ENCODE data around the gene AIFM3.

AIFM3 gene

GRCh38 chr22:20995329-20996030 is 28.4 kb downstream of the AIFM3 start:
- H3K4me1 ChIP-seq (ENCODE audit: control insufficient read depth, low read length) = peaks cover 8% of the 10 kb centered on the region
- H3K9me3 ChIP-seq (ENCODE audit: control insufficient read depth, insufficient read depth, low read length) = no peaks in the 10 kb centered on the region
- peaks cover 12% of the 10 kb centered on the region for H3K79me2 ChIP-seq (ENCODE audit: control insufficient read depth, low read length)
- H3K27ac ChIP-seq (ENCODE audit: low read depth, low read length) = no peak overlapping the region
- no peaks in the 10 kb centered on the region for H3K9me2 ChIP-seq (replicated peaks; ENCODE audit: control insufficient read depth, low read length)
- TF ChIP-seq EZH2phosphoT487 (IDR thresholded peaks at IDR 0.05; ENCODE audit: borderline replicate concordance, low read length) (no peak), CTCF (IDR thresholded peaks at IDR 0.05; ENCODE audit: low read depth, low read length, poor library complexity, severe bottlenecking) (no peak)
- peaks cover 65% of the 10 kb centered on the region for H3K36me3 ChIP-seq (ENCODE audit: control insufficient read depth, low read length)
- H3K4me3 ChIP-seq (ENCODE audit: low read length) = no peak overlapping the region
- H3K4me2 ChIP-seq (ENCODE audit: low read length) = no peak overlapping the region
- no peaks in the 10 kb centered on the region for H4K20me1 ChIP-seq (ENCODE audit: control insufficient read depth, insufficient read depth, low read depth, low read length)
- no peaks in the 10 kb centered on the region for H3K27me3 ChIP-seq (ENCODE audit: control insufficient read depth, low read length)
- peaks cover 3% of the 10 kb centered on the region for H3F3A ChIP-seq (ENCODE audit: control insufficient read depth, insufficient read depth)

DNA sequence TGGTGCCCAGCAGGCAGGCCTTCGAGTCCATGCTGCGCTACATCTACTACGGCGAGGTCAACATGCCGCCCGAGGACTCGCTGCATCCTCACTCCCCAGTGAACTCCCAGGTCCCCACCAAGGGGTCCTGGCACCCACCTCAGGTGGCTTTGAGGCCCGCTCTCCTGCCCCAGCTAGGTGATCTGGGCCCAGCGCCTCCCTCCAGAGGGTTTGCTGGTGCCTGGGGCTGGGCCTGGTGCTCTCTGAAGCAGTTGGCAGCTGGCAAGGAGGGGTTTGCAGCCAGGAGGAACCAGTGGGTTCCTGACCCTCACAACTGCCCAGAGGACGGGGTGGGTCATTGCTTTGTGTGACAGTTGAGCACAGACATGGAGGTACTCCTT is 29.0 kb downstream of the AIFM3 start:
- Histone ChIP-seq H3K27me3 (ENCODE audit: control insufficient read depth, low read length) (no peaks in the 10 kb centered on the region), H3K4me3 (ENCODE audit: low read length) (no peak overlapping the region), H3K79me2 (ENCODE audit: control insufficient read depth, low read length) (peaks cover 17% of the 10 kb centered on the region), H4K20me1 (ENCODE audit: control insufficient read depth, insufficient read depth, low read depth, low read length) (no peaks in the 10 kb centered on the region), H3K4me1 (ENCODE audit: control insufficient read depth, low read length) (peaks cover 10% of the 10 kb centered on the region), H3K9me2 (replicated peaks; ENCODE audit: control insufficient read depth, low read length) (no peaks in the 10 kb centered on the region), H3K9me3 (ENCODE audit: control insufficient read depth, insufficient read depth, low read length) (no peaks in the 10 kb centered on the region), H3K4me2 (ENCODE audit: low read length) (no peak overlapping the region), H3K36me3 (ENCODE audit: control insufficient read depth, low read length) (peaks cover 66% of the 10 kb centered on the region), H3F3A (ENCODE audit: control insufficient read depth, insufficient read depth) (peaks cover 3% of the 10 kb centered on the region), H3K27ac (ENCODE audit: low read depth, low read length) (no peak overlapping the region)
- TF ChIP-seq EZH2phosphoT487 (IDR thresholded peaks at IDR 0.05; ENCODE audit: borderline replicate concordance, low read length) (no peak), CTCF (IDR thresholded peaks at IDR 0.05; ENCODE audit: low read depth, low read length, poor library complexity, severe bottlenecking) (no peak)

GRCh38 chr22:20996598-20997535 is 29.8 kb downstream of the AIFM3 start:
- no peaks in the 10 kb centered on the region for H3K27me3 ChIP-seq (ENCODE audit: control insufficient read depth, low read length)
- H4K20me1 ChIP-seq (ENCODE audit: control insufficient read depth, insufficient read depth, low read depth, low read length) = no peaks in the 10 kb centered on the region
- H3K9me3 ChIP-seq (ENCODE audit: control insufficient read depth, insufficient read depth, low read length) = no peaks in the 10 kb centered on the region
- peaks cover 3% of the 10 kb centered on the region for H3F3A ChIP-seq (ENCODE audit: control insufficient read depth, insufficient read depth)
- TF ChIP-seq CTCF (IDR thresholded peaks at IDR 0.05; ENCODE audit: low read depth, low read length, poor library complexity, severe bottlenecking) (no peak), EZH2phosphoT487 (IDR thresholded peaks at IDR 0.05; ENCODE audit: borderline replicate concordance, low read length) (no peak)
- H3K36me3 ChIP-seq (ENCODE audit: control insufficient read depth, low read length) = peaks cover 66% of the 10 kb centered on the region
- H3K79me2 ChIP-seq (ENCODE audit: control insufficient read depth, low read length) = peaks cover 23% of the 10 kb centered on the region
- H3K4me1 ChIP-seq (ENCODE audit: control insufficient read depth, low read length) = peaks cover 14% of the 10 kb centered on the region
- no peak overlapping the region for H3K4me3 ChIP-seq (ENCODE audit: low read length)
- H3K27ac ChIP-seq (ENCODE audit: low read depth, low read length) = no peak overlapping the region
- H3K9me2 ChIP-seq (replicated peaks; ENCODE audit: control insufficient read depth, low read length) = no peaks in the 10 kb centered on the region
- no peak overlapping the region for H3K4me2 ChIP-seq (ENCODE audit: low read length)
